T-helper 17 cell (primary cell): ENCODE data around the gene ADH1C. TPM values are rescaled to one million over a fixed set of nuclear protein-coding genes. Genes with fewer than 3 reads are reported as not detected.
"Not testable (repeated sequence)": the region's sequence is repeated elsewhere in the genome, so short reads cannot be mapped to it uniquely, and the experiment has no call there.

Experiments used
- ATAC-seq: fragments of 150-1000 bp; cut with Tn5 transposase; 2 replicates; pipeline ENCODE4 v1.10.0; 2021; ENCODE audit warnings: mild to moderate bottlenecking, moderate library complexity
- DNase-seq, 3 donors: peaks; one replicate each; pipeline versions ENCODE4 v3.0.0 to v3.0.0-alpha.2; 2020 to 2021
- H3K9me3 ChIP-seq: one replicate; pipeline ENCODE4 v1.7.0; 2013; ENCODE audit warnings: low read length, mild to moderate bottlenecking; ENCODE audit not compliant: control insufficient read depth, poor library complexity, severe bottlenecking
- H3K27ac Mint-ChIP-seq: one replicate; pipeline ENCODE4 v1.8.0; 2022; ENCODE audit warnings: mild to moderate bottlenecking, moderate library complexity, mixed read lengths
- H3K27me3 Mint-ChIP-seq: one replicate; pipeline ENCODE4 v1.8.0; 2022; ENCODE audit warnings: mixed read lengths
- H3K36me3 Mint-ChIP-seq: one replicate; pipeline ENCODE4 v1.8.0; 2022; ENCODE audit warnings: low read depth, mixed read lengths
- H3K4me1 Mint-ChIP-seq: one replicate; pipeline ENCODE4 v1.8.0; 2022; ENCODE audit warnings: mild to moderate bottlenecking, mixed read lengths
- H3K4me3 Mint-ChIP-seq: one replicate; pipeline ENCODE4 v1.8.0; 2022; ENCODE audit warnings: mild to moderate bottlenecking, moderate library complexity, mixed read lengths
- total RNA-seq, 4 donors: library from RNA in 2 of 4; stranded (reverse) in 2 of 4; gene quantifications; one replicate each; pipeline ENCODE4 v1.2.3 and lab custom pipeline; 2022 to 2026

Gene ADH1C
- total RNA-seq, 2 donors from 2014 or later = not detected

DNA sequence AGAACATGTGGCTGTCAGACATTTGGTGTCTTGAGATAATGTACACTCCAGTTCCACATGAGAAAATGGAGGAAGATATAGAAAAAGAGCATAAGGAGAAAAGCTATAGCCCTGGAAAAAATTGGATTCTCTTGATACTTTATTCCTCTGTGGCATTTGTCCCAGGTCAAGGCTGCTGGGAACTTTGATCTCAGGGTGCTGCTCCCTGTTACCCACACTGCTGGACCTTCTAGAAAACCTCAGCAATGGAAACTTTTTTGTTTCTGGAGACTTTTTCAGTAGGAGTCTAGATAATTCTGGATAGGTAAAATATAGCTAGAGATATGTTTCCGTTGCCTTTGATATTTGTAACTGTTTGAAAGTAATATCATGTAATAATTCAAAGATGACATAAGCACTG lies 11.1 kb downstream of the ADH1C start:
- no peaks in the 10 kb centered on the region for H3K4me1 Mint-ChIP-seq
- peaks cover 34% of the 10 kb centered on the region for H3K27me3 Mint-ChIP-seq
- no peak for ATAC-seq
- H3K27ac Mint-ChIP-seq = no peak overlapping the region
- H3K4me3 Mint-ChIP-seq = no peak overlapping the region
- H3K36me3 Mint-ChIP-seq = no peaks in the 10 kb centered on the region
- H3K9me3 ChIP-seq = no peaks in the 10 kb centered on the region
- no peak for DNase-seq

DNA sequence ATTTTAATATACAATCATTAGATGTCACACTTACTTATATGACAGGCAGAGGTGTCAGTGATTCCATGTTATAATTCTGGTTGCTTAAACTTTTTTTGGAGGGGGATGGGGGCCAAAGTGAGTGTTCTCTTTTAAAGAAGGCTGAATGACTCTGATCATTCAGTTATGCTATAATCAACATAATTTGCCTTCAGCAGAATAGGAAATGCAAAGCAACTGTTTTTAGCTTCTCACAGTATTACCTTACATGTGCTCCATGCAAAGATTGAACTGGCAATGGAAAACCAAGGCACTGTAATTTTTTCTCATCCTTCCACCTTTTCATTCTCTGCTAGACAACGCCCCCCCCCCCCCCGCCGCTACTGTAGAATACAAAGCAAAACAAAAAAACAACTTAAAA lies 13.4 kb downstream of the ADH1C start:
- peaks cover 40% of the 10 kb centered on the region for H3K27me3 Mint-ChIP-seq
- H3K4me1 Mint-ChIP-seq = no peaks in the 10 kb centered on the region
- no peaks in the 10 kb centered on the region for H3K36me3 Mint-ChIP-seq
- H3K4me3 Mint-ChIP-seq = no peak overlapping the region
- ATAC-seq = no peak
- no peaks in the 10 kb centered on the region for H3K9me3 ChIP-seq
- no peak overlapping the region for H3K27ac Mint-ChIP-seq
- DNase-seq = no peak

GRCh38 chr4:99336553-99336952 lies 16.0 kb downstream of the ADH1C start:
- Mint-ChIP-seq H3K4me3 (no peak overlapping the region), H3K27ac (no peak overlapping the region), H3K27me3 (peaks cover 29% of the 10 kb centered on the region), H3K4me1 (no peaks in the 10 kb centered on the region), H3K36me3 (no peaks in the 10 kb centered on the region)
- H3K9me3 ChIP-seq = no peaks in the 10 kb centered on the region
- DNase-seq (no peak), ATAC-seq (no peak)

GRCh38 chr4:99334880-99335279 lies 17.7 kb downstream of the ADH1C start:
- H3K36me3 Mint-ChIP-seq = no peaks in the 10 kb centered on the region
- DNase-seq = no peak
- H3K27ac Mint-ChIP-seq = no peak overlapping the region
- peaks cover 22% of the 10 kb centered on the region for H3K27me3 Mint-ChIP-seq
- no peaks in the 10 kb centered on the region for H3K4me1 Mint-ChIP-seq
- H3K9me3 ChIP-seq = no peaks in the 10 kb centered on the region
- no peak for ATAC-seq
- no peak overlapping the region for H3K4me3 Mint-ChIP-seq

DNA sequence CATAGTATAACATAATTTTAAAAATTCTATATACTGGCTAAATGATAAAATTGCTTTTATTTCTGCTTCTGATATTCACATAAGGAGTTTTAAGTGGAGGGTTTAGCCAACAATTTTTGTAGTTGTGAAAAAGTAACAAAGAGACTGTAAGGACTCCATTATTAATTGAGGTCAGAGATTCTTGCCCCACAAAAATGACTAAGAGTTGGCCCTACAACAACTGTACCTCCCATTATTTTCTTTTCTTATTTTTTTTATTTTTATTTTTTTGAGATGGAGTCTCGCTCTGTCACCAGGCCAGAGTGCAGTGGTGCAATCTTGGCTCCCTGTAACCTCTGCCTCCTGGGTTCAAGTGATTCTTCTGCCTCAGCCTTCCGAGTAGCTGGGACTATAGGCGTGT lies 21.9 kb downstream of the ADH1C start:
- Mint-ChIP-seq H3K27me3 (peaks cover 7% of the 10 kb centered on the region), H3K4me3 (no peak overlapping the region), H3K27ac (no peak overlapping the region), H3K4me1 (no peaks in the 10 kb centered on the region), H3K36me3 (no peaks in the 10 kb centered on the region)
- H3K9me3 ChIP-seq = no peaks in the 10 kb centered on the region
- DNase-seq (no peak), ATAC-seq (no peak)

- Mint-ChIP-seq H3K27ac (no peak overlapping the region), H3K4me1 (no peaks in the 10 kb centered on the region), H3K27me3 (peaks cover under 1% of the 10 kb centered on the region), H3K4me3 (no peak overlapping the region), H3K36me3 (no peaks in the 10 kb centered on the region)
- ATAC-seq (no peak), DNase-seq (no peak)
- no peaks in the 10 kb centered on the region for H3K9me3 ChIP-seq
Observed at GRCh38 chr4:99329876-99330275, 22.7 kb downstream of the ADH1C start.

DNA sequence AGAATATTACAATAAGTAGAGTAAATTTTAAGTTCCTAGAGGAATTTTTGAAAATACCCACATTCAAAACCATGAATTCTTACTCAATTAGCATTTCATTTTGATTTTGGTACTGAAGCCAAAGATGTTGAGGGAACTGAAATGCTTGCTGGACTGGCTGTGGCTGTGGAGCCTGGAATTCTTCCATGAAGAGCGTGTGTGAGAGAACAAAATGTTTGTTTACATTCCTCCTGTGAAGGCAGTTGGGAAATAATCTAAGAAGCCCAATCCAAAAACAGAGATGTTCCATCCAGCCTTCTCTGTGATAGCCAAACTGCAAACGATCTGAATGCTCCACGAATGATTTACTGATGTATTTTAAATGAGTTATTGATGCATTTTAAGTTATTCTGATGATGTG lies 27.6 kb downstream of the ADH1C start:
- Mint-ChIP-seq H3K4me1 (no peaks in the 10 kb centered on the region), H3K36me3 (no peaks in the 10 kb centered on the region), H3K27me3 (peaks cover 14% of the 10 kb centered on the region), H3K4me3 (no peak overlapping the region), H3K27ac (no peak overlapping the region)
- H3K9me3 ChIP-seq = no peaks in the 10 kb centered on the region
- ATAC-seq = no peak
- DNase-seq = no peak

GRCh38 chr4:99324361-99324760 lies 28.2 kb downstream of the ADH1C start:
- no peaks in the 10 kb centered on the region for H3K9me3 ChIP-seq
- Mint-ChIP-seq H3K36me3 (no peaks in the 10 kb centered on the region), H3K27me3 (peaks cover 17% of the 10 kb centered on the region), H3K4me3 (no peak overlapping the region), H3K27ac (no peak overlapping the region), H3K4me1 (no peaks in the 10 kb centered on the region)
- no peak for DNase-seq
- ATAC-seq = no peak

GRCh38 chr4:99323756-99324155 lies 28.8 kb downstream of the ADH1C start:
- ATAC-seq (no peak), DNase-seq (no peak)
- Mint-ChIP-seq H3K4me1 (no peaks in the 10 kb centered on the region), H3K36me3 (no peaks in the 10 kb centered on the region), H3K4me3 (no peak overlapping the region), H3K27me3 (peaks cover 21% of the 10 kb centered on the region), H3K27ac (no peak overlapping the region)
- no peaks in the 10 kb centered on the region for H3K9me3 ChIP-seq

- H3K27ac Mint-ChIP-seq = no peak within 1 kb of the TSS
- H3K36me3 Mint-ChIP-seq = no peaks in the 10 kb centered on the region
- H3K4me3 Mint-ChIP-seq = no peak within 1 kb of the TSS
- peaks cover 25% of the 10 kb centered on the region for H3K27me3 Mint-ChIP-seq
- no peaks in the 10 kb centered on the region for H3K4me1 Mint-ChIP-seq
- DNase-seq = no peak
- ATAC-seq = no peak
- no peaks in the 10 kb centered on the region for H3K9me3 ChIP-seq
Observed at GRCh38 chr4:99321241-99322191, 31.0 kb downstream of the ADH1C start, which contains the start of gene ADH1B. TSS of gene ADH1B (minus strand) at chr4:99321401. CDS start at chr4:99321331, 70 bp downstream.

GRCh38 chr4:99317811-99318210 lies 34.7 kb downstream of the ADH1C start:
- ATAC-seq, H3K27ac Mint-ChIP-seq, H3K36me3 Mint-ChIP-seq, DNase-seq, H3K4me3 Mint-ChIP-seq, H3K9me3 ChIP-seq, H3K4me1 Mint-ChIP-seq: not testable (repeated sequence)
- peaks cover 26% of the 10 kb centered on the region for H3K27me3 Mint-ChIP-seq

GRCh38 chr4:99317354-99317753 lies 35.2 kb downstream of the ADH1C start:
- Mint-ChIP-seq H3K27ac (no peak overlapping the region), H3K4me1 (no peaks in the 10 kb centered on the region), H3K27me3 (peaks cover 25% of the 10 kb centered on the region), H3K36me3 (no peaks in the 10 kb centered on the region), H3K4me3 (no peak overlapping the region)
- DNase-seq = no peak
- no peaks in the 10 kb centered on the region for H3K9me3 ChIP-seq
- no peak for ATAC-seq

DNA sequence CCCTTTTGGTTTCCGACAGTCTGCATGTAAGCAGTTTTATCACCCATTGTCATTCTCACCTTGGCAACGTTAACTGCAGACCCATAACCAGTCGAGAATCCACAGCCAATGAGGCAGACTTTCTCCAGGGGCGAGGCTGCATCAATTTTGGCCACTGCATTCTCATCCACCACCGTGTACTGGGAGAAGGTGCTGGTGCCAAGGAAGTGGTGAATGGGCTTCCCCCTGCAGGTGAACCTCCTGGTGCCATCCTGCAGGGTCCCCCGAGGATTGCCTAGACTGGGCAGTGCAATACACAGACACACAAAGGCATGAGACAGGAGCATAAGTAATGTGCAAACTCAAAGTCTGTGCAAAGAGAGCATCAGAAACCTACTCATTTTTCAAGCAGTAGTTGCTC lies 36.7 kb downstream of the ADH1C start:
- H3K4me3 Mint-ChIP-seq = no peak overlapping the region
- no peaks in the 10 kb centered on the region for H3K4me1 Mint-ChIP-seq
- no peaks in the 10 kb centered on the region for H3K36me3 Mint-ChIP-seq
- no peak for DNase-seq
- peaks cover 22% of the 10 kb centered on the region for H3K27me3 Mint-ChIP-seq
- no peaks in the 10 kb centered on the region for H3K9me3 ChIP-seq
- no peak for ATAC-seq
- no peak overlapping the region for H3K27ac Mint-ChIP-seq

GRCh38 chr4:99314211-99314610 lies 38.3 kb downstream of the ADH1C start:
- H3K27me3 Mint-ChIP-seq = peaks cover 23% of the 10 kb centered on the region
- H3K9me3 ChIP-seq = no peaks in the 10 kb centered on the region
- H3K36me3 Mint-ChIP-seq = no peaks in the 10 kb centered on the region
- no peaks in the 10 kb centered on the region for H3K4me1 Mint-ChIP-seq
- no peak for DNase-seq
- no peak overlapping the region for H3K27ac Mint-ChIP-seq
- no peak overlapping the region for H3K4me3 Mint-ChIP-seq
- ATAC-seq = no peak
